Measurements from ENCODE around the gene SNAPIN. TPM values are rescaled to one million over a fixed set of nuclear protein-coding genes. Genes with fewer than 3 reads are reported as not detected.
"Not testable (repeated sequence)": the region's sequence is repeated elsewhere in the genome, so short reads cannot be mapped to it uniquely, and the experiment has no call there.

Gene SNAPIN
- polyA plus RNA-seq, 1 donor from 2014 or later, result 74.5 TPM

DNA sequence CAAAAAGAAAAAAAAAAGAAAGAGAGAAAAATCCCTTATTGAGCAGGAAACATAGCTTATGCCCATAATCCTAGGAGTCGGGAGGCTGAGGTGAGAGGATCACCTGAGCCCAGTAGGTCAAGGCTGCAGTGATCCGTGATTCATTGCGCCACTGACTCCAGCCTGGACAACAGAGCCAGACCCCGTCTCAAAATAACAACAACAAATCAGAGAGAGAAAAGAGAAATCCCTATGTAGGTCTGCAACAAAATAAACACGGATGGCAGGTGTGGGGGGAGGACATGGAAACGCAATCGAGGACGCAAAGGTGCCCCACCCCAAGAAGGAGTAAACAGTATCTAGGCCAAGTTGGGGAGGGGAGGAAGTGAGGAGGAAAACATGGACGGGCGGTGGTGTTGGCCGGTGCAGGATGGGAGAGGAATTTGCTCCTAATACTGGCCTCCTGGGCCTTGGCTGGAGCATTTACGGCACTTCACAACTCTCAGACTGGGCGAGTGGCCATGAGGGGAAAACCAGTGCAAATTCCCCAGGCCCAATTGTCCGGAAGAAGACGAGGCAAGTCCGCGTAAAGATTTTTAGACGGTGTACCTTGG is 25.2 kb upstream of the SNAPIN start:
- Mint-ChIP-seq H3K9me3 (no peaks in the 10 kb centered on the region), H3K4me1 (peaks cover 12 to 23% (median 17%) of the 10 kb centered on the region in 3 donors), H3K36me3 (peaks cover 3% of the 10 kb centered on the region), H3K27ac (peak overlapping the region; percentile 93 to 100 (median 100)), H3K27me3 (no peaks in the 10 kb centered on the region), H3K4me3 (peak overlapping the region; percentile 90 to 100 (median 100))

DNA sequence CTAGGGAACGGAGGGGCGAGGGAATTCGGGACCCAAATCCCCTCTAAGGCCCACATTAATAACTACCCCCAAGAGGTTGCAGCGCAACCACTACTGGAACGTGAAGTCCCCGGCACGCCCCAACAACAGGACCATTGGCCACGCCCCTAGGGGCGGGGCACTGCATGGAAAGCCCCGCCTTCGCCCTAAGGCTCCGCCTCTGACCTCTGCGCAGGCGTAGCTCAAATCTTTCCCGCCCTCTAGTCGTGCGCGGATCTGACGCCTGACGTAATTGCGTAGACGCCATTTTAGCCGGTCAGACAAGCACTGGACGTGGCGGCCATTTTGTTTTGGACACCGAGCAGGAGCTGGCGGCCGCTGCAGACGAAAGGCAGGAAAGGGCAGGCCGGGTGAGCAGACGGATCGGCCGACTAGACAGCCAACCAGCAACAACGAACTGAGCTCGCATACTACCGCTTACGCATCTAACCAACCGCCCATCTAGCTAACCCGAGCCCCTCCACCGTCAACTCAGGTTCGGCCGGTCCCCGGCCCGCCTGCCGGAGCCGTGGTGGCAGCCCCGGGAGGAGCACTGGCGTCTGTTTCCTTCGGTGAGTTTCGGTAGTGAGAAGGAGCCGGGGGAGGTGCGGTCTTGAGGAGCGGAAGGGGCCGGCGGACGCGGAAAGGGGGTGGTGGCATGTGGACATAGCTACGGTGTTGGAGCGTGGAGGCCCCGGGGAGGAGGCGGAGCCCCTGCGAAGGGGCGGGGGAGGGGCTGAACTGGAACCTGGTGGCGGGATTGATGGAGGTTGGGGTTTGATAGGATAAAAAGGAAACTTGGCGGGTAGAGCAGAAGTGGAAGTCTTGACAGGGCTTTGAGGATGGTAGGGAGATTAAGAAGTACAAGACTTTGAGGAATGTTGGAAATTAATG is 24.5 kb upstream of the SNAPIN start, which contains the start of gene CHTOP:
Gene CHTOP (plus strand): TSS at position 313 of the 912 bp plus-strand sequence. CDS start 2,523 bp downstream, outside the sequence.
- Mint-ChIP-seq H3K9me3 (no peaks in the 10 kb centered on the region), H3K4me1 (peaks cover 12 to 23% (median 17%) of the 10 kb centered on the region in 3 donors), H3K4me3 (peak within 1 kb of the TSS; percentile 90 to 100 (median 100)), H3K27me3 (no peaks in the 10 kb centered on the region), H3K27ac (peak within 1 kb of the TSS; percentile 93 to 100 (median 100)), H3K36me3 (peaks cover 3% of the 10 kb centered on the region)

DNA sequence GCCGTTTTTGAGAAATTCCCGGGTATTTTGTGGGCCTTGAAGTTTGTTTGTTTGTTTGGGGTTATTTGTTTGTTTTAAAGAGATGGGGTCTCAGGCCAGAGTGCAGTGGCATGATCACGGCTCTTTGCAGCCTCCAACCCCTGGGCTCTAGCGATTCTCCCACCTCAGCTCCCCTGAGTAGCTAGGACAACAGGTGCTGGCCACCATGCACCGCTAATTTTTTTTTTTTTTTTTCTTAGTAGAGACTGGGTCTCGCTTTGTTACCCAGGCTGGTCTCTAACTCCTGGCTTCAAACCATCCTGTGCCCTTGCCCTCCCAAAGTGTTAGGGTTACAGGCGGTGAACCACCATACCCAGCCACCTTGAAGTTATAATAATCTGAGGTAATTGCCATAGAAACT is 22.6 kb upstream of the SNAPIN start:
- H3K36me3 Mint-ChIP-seq, result peaks cover 3% of the 10 kb centered on the region
- peaks cover 12 to 20% (median 18%) of the 10 kb centered on the region in 3 donors for H3K4me1 Mint-ChIP-seq
- H3K27ac Mint-ChIP-seq, result peak overlapping the region in 2 of 3 donors; percentile 55 to 56
- H3K9me3 Mint-ChIP-seq, result no peaks in the 10 kb centered on the region
- no peaks in the 10 kb centered on the region for H3K27me3 Mint-ChIP-seq
- peak overlapping the region; percentile 42 to 100 (median 95) for H3K4me3 Mint-ChIP-seq

DNA sequence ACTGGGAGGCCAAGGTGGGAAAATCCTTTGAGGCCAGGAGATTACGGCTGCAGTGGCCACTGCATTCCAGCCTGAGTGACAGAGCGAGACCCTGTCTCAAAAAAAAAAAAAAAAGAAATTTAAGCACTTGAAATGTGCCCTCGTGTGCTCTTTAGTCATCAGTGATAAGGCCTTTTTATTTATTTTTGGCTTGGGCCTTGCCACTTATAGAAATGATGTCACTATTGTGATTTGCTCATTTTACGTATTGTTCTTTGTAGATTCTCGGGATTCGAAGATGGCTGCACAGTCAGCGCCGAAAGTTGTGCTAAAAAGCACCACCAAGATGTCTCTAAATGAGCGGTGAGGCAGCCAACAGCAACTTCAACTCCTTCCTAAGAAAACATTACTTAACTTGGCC is 22.2 kb upstream of the SNAPIN start:
- H3K27me3 Mint-ChIP-seq, result no peaks in the 10 kb centered on the region
- H3K27ac Mint-ChIP-seq, result peak overlapping the region in 1 of 3 donors; percentile 46
- peak overlapping the region in 2 of 4 donors; percentile 52 to 64 for H3K4me3 Mint-ChIP-seq
- H3K4me1 Mint-ChIP-seq, result peaks cover 14 to 21% (median 20%) of the 10 kb centered on the region in 3 donors
- peaks cover 4% of the 10 kb centered on the region for H3K36me3 Mint-ChIP-seq
- H3K9me3 Mint-ChIP-seq, result no peaks in the 10 kb centered on the region

DNA sequence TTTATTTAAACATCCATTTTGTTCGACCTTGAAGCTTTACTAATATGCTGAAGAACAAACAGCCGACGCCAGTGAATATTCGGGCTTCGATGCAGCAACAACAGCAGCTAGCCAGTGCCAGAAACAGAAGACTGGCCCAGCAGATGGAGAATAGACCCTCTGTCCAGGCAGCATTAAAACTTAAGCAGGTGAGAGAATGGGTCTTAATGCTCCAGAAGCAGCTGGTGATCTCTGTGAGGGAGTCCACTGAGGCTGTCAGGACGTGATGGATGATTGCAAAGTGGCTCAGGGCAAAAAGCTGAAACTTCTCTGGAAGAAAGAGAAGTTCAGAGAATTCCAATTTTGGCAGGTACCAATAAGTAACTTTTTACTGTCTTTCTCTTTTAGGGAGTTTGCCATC is 20.2 kb upstream of the SNAPIN start:
- Mint-ChIP-seq H3K36me3 (peaks cover 7% of the 10 kb centered on the region), H3K27ac (peak overlapping the region in 1 of 3 donors; percentile 11), H3K4me3 (peak overlapping the region in 1 of 4 donors; percentile 58), H3K9me3 (no peaks in the 10 kb centered on the region), H3K27me3 (no peaks in the 10 kb centered on the region), H3K4me1 (peaks cover 19 to 22% (median 21%) of the 10 kb centered on the region in 3 donors)

DNA sequence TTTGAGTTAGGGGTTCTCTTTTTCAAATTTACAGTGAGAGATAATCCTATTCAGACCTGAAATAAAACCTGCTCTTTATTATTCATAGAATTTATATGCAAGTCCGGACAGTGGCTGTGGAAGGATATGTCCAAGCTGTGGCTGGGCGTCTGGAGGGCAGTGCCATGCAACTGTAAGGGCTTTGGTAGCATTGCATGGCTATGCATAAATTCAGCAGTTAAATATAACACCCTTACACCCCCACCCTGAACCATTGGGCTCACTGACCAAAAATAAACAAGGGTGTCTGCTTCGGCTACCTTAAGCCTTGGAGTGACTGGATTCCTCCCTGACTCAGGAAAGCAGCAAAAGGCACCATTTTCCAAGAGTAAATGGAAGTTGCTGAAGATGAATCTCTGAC is 19.2 kb upstream of the SNAPIN start:
- peaks cover 15 to 28% (median 18%) of the 10 kb centered on the region in 3 donors for H3K4me1 Mint-ChIP-seq
- H3K9me3 Mint-ChIP-seq, result no peaks in the 10 kb centered on the region
- no peaks in the 10 kb centered on the region for H3K27me3 Mint-ChIP-seq
- H3K27ac Mint-ChIP-seq, result no peak overlapping the region
- no peak overlapping the region for H3K4me3 Mint-ChIP-seq
- H3K36me3 Mint-ChIP-seq, result peaks cover 5% of the 10 kb centered on the region

DNA sequence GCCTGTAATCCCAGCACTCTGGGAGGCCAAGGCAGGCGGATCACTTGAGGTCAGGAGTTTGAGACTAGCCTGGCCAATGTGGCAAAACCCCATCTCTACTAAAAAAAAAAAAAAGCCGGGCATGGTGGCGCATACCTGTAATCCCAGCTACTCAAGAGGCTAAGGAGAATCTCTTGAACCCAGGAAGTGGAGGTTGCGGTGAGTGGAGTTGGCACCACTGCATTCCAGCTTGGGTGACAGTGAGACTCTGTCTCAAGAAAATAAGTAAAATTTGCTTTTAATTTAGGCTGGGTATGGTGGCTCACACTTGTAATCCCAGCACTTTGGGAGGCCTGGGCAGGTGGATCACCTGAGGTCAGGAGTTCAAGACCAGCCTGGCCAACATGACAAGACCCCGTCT is 18.3 kb upstream of the SNAPIN start:
- H3K9me3 Mint-ChIP-seq, H3K4me3 Mint-ChIP-seq, H3K27ac Mint-ChIP-seq, H3K36me3 Mint-ChIP-seq, H3K27me3 Mint-ChIP-seq: not testable (repeated sequence)
- peaks cover 13 to 28% (median 15%) of the 10 kb centered on the region in 3 donors for H3K4me1 Mint-ChIP-seq

DNA sequence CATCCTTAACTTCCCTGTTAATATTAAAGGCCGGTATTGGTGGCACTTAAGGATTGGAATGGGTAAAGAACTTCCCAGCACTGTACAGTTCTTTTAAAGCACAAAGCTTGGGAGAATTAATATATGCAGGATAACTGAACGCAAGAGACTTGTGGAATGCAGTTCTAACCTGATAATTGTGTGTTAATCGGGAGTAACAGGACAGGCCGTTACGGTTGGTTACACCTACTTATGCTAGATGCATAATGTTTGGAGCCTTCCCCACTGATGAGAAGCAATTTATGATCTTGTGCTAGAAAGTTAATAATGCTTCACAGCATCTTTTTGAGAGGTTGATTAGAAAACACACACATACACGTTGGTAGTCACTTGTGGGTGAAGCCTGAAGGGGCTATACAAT is 17.6 kb upstream of the SNAPIN start:
- Mint-ChIP-seq H3K4me1 (peaks cover 10 to 31% (median 15%) of the 10 kb centered on the region in 3 donors), H3K36me3 (peaks cover 5% of the 10 kb centered on the region), H3K4me3 (no peak overlapping the region), H3K27me3 (no peaks in the 10 kb centered on the region), H3K9me3 (no peaks in the 10 kb centered on the region), H3K27ac (peak overlapping the region in 1 of 3 donors; percentile 31)

DNA sequence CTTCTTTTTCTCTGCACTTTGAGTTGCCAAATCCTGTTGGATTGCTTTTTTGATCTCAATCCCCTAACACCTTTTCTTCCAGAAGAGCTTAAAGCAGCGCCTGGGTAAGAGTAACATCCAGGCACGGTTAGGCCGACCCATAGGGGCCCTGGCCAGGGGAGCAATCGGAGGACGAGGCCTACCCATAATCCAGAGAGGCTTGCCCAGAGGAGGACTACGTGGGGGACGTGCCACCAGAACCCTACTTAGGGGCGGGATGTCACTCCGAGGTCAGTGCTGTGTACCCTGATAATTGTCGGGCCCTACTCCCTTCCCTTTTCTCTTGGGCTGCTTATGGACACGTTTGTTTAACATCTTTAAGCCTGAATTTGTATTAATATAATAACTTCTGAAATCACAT is 16.3 kb upstream of the SNAPIN start:
- Mint-ChIP-seq H3K9me3 (no peaks in the 10 kb centered on the region), H3K27ac (no peak overlapping the region), H3K36me3 (peaks cover 9% of the 10 kb centered on the region), H3K4me1 (peaks cover 10 to 32% (median 12%) of the 10 kb centered on the region in 3 donors), H3K4me3 (no peak overlapping the region), H3K27me3 (no peaks in the 10 kb centered on the region)

DNA sequence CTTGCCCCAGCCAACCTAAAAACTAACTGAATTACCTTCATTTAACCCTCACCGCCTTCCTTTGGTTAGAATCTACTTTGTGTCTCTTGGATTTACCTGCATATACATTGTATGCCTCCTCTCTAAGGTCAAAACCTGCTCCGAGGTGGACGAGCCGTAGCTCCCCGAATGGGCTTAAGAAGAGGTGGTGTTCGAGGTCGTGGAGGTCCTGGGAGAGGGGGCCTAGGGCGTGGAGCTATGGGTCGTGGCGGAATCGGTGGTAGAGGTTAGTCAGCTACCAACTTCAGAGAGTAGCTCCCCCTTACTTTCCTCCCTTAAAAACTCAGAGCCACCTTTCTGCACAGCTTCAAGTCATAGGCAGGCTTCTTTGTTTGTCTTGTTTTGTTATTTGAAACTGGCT is 15.4 kb upstream of the SNAPIN start:
- H3K27me3 Mint-ChIP-seq, result no peaks in the 10 kb centered on the region

DNA sequence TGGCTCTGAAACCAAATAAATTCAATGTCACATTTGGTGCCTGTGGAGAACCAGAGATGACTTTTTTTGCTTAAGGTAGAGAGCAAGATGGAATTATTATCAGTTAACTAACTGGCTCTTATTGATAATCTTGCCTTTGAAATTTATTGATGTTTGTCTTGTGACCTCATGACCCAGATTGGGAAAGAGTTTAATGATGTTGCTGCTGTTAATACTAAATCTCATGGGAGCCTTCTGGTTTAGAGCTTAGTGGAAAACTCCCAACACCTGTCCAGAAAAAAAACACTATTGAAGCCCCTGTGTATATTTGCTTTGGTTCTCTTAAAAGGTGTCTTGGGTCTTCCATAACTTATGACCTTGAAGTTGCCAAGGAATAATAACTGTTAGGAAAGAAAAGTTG is 14.7 kb upstream of the SNAPIN start:
- Mint-ChIP-seq H3K27ac (no peak overlapping the region), H3K4me3 (no peak overlapping the region), H3K4me1 (peaks cover 6 to 28% (median 13%) of the 10 kb centered on the region in 3 donors), H3K27me3 (no peaks in the 10 kb centered on the region), H3K9me3 (no peaks in the 10 kb centered on the region), H3K36me3 (peaks cover 7% of the 10 kb centered on the region)

More for the DNA sequence above, 15.4 kb upstream of the SNAPIN start:
- Mint-ChIP-seq H3K4me1 (peaks cover 6 to 28% (median 13%) of the 10 kb centered on the region in 3 donors), H3K27ac (no peak overlapping the region), H3K9me3 (no peaks in the 10 kb centered on the region), H3K4me3 (no peak overlapping the region), H3K36me3 (peaks cover 7% of the 10 kb centered on the region)

DNA sequence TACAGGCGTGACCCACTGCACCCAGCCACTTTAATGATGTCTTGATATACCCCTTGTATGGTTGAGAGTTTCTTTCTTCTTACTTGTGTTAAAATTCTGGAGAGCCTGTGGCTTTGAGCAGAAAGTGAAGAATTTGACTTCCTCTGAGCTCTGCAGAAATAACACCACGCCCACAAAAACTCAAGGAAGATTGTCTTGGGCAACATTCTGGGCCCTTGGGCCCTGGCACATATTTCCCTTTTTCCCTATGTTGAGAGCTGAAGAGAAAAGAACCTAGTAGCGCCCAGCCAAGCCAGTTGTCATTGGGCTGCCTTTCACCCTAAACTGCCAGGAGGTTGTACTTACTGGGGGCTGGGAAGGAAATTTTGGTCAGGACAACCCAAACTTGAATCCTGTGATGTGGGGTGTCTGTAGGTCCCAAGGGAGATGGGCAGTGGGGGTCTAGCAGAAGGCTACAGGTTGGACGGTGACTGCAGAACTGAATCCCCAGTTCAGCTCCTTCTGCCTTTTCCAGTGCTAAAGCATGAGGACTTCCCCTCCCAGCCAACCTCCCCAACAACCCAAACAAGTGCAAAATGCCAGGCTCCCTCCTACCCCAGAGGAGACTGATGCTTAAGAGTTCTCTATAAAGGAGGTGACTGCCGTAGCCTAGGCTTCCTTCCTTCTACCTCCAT is 11.7 kb upstream of the SNAPIN start:
- Mint-ChIP-seq H3K36me3 (peaks cover 5% of the 10 kb centered on the region), H3K4me1 (peaks cover 8 to 18% (median 9%) of the 10 kb centered on the region in 3 donors), H3K27me3 (no peaks in the 10 kb centered on the region), H3K4me3 (no peak overlapping the region), H3K27ac (peak overlapping the region in 2 of 3 donors; percentile 7 to 65), H3K9me3 (no peaks in the 10 kb centered on the region)

DNA sequence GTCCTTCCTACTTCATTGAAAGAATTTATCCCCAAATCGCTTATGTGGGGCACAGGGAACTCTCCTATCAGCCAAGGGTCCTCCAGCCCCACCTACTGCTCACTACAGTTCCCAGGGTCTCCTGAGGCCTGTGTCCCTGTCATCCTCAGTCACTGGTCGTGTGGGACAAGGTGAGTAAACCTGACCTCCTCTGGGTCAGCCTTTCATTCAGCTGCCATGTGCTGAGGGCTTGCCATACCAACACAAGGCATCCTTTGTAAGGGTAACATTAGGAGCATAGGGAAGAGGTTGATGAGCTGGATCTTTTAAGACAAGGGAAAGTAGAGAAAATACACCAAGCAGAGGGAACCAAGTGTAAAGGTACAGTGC is 11.2 kb upstream of the SNAPIN start:
- Mint-ChIP-seq H3K36me3 (peaks cover 5% of the 10 kb centered on the region), H3K9me3 (no peaks in the 10 kb centered on the region), H3K27ac (peak overlapping the region in 1 of 3 donors; percentile 65), H3K27me3 (no peaks in the 10 kb centered on the region), H3K4me3 (no peak overlapping the region), H3K4me1 (peaks cover 5 to 18% (median 9%) of the 10 kb centered on the region in 3 donors)

DNA sequence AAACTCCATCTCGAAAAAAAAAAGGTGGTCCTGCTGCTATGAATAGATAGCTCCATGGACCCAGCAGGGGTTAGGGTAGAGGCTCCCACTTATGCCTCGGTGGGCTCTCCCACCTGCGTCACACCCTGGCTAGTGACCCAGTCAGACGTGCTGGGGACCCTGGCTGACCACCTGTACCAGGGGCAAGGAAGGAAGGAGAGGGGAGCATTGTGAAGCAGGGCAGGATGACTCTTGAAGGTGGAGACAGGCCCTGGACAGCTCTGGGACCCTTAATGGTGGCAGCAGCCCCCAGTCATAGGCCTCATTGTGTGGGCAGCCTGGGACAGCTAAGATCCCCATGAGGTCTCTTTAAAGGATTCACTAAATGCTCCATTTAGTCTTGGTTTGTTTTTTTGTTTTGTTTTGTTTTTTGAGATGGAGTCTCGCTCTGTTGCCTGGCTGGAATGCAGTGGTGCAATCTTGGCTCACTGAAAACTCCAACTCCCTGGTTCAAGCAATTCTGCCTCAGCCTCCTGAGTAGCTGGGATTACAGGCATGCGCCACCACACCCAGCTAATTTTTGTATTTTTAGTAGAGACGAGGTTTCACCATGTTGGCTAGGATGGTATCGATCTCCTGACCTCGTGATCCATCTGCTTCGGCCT is 10.4 kb upstream of the SNAPIN start:
- Mint-ChIP-seq H3K27ac (peak overlapping the region in 1 of 3 donors; percentile 19), H3K4me3 (no peak overlapping the region), H3K27me3 (no peaks in the 10 kb centered on the region), H3K36me3 (peaks cover 3% of the 10 kb centered on the region), H3K4me1 (peaks cover 2 to 15% (median 9%) of the 10 kb centered on the region in 3 donors), H3K9me3 (no peaks in the 10 kb centered on the region)

All from IgD-negative memory B cell (primary cell).